NCI-H2081 treated with DMSO at 0.1 percent for 48 hours (cell line): ENCODE measurements around the gene SPHKAP.
"Not testable (repeated sequence)": the region's sequence is repeated elsewhere in the genome, so short reads cannot be mapped to it uniquely, and the experiment has no call there.

Source experiments
- DNase-seq: peaks from one replicate; lab custom pipeline; 2025; lab: John Stamatoyannopoulos, UW

SPHKAP gene

GRCh38 chr2:228023619-228024018, 157.9 kb downstream of the SPHKAP start:
- no peak for DNase-seq

DNA sequence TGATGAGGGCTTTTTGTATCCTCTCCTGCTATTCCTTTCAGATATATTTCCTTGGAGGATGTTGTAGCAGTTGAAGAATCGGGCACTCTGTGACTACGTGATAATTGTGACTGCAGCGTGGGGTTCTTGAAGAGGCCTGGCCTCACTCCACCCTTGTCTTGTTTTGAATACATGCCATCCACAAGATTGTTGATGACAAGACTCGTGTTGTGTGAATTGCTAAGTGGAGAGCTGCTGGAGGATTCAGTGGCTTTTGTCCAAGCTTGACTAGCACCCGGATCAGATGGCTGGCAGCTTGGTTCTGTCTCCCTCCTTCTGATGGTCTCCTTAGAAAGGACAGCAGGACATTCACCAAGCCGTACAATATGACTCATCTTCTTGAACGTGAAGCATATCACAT, 163.2 kb downstream of the SPHKAP start:
- no peak for DNase-seq

DNA sequence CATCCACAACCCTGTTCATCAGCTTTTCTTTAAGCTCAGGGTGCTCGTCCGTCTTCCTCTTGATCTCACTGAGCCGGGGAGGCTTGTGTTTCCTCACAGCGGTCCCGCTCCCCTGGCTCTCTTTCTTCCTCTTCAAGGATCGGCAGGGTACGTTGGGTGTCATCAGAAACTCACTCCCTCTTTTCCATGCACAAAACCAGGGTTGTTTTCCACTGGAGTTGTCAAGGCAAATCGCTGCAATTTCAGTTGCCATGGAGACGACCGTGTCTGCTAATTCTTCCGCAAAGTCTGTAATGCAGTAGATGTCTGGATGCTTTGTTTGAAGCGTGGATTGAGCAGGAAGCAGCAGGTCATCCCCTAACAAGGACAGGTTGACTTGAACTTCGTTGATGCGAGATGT, 163.7 kb downstream of the SPHKAP start:
- DNase-seq: no peak

- no peak for DNase-seq
Measured at GRCh38 chr2:228016402-228016801, 165.1 kb downstream of the SPHKAP start.

GRCh38 chr2:228015741-228016140, 165.7 kb downstream of the SPHKAP start:
- DNase-seq: no peak

GRCh38 chr2:227996366-227996765, 185.1 kb downstream of the SPHKAP start:
- DNase-seq: no peak

GRCh38 chr2:227990937-227991336, 190.6 kb downstream of the SPHKAP start:
- DNase-seq: no peak

DNA sequence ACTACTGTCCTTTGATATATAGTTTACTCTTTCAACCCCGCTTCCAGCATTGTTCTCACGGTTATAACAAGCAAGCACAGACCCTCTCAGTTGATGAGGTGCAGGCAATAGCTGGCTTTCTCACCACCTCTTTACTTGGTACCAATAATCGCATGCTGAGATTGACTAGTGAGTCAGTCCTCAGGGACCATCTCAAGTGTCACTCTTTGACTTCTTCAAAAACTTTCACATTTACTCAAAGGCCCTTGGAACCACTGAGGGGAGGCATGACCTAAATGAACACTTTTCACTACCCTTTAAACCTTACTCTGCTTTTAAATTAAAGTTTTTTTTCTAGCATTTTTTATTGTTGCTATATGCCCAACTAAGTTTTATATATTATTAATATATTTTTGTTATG, 208.2 kb downstream of the SPHKAP start:
- DNase-seq: no peak

DNA sequence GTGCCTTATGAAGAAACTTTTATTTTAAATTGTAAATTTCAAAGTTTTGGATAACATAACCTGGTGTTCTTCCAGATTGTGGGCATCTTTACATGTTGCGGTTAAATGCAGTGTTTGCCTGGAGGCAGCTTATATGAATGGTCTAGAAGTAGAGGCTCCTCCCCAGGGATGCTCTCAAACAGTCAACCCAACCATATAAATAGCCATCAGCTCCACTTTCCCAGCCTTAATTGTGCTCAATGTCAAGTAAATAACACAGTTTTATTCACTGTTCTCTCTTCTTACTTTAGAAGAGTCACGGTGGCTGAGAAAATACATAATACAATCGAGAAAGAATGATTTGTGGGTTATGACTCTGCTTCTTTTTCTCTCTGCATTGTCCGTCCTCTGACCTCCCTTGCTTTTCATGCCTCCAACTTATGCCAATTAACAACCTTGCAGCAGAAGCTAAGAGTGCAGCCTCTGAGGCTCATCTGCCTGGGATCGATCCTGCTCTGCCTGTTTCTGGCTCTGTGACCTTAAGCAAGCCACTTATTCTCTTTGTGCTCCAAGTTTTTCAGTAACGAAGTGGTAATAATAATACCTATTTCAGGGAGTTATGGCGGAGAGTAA, 209.8 kb downstream of the SPHKAP start:
- DNase-seq: no peak

GRCh38 chr2:227960317-227960716, 221.2 kb downstream of the SPHKAP start:
- no peak for DNase-seq

DNA sequence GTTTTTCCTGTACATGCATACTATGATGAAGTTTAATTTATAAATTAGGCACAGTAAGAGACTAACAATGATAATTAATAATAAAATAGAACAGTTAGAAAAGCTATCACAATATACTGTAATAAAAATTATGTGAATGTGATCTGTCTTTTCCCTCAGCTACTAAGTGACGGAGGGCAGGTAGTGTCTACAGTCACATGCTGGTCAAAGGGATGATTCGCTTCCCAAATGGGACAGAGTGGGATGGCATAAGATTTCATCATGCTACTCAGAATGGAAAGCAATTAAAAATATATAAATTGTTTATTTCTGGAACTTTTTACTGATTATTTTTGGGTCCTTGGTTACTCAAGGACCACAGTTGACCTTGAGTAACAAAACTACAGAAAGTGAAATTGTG, 238.5 kb downstream of the SPHKAP start:
- DNase-seq: no peak

GRCh38 chr2:227942021-227942420, 239.5 kb downstream of the SPHKAP start:
- no peak for DNase-seq

- peak; percentile 58 for DNase-seq
Measured at GRCh38 chr2:227939271-227940027, 242.0 kb downstream of the SPHKAP start.

- DNase-seq: not testable (repeated sequence)
Measured at GRCh38 chr2:227936249-227936648, 245.2 kb downstream of the SPHKAP start.

- no peak for DNase-seq
Measured at GRCh38 chr2:227933884-227934283, 247.6 kb downstream of the SPHKAP start.

- no peak for DNase-seq
Measured at GRCh38 chr2:227932403-227932802, 249.1 kb downstream of the SPHKAP start.

- no peak for DNase-seq
Measured at GRCh38 chr2:227932001-227932400, 249.5 kb downstream of the SPHKAP start.
